Activated CD8-positive, alpha-beta memory T cell treated with anti-CD3 and anti-CD28 coated beads, Interleukin-2, amount 50 U/mL, for 1 hour (primary cell): ENCODE results near the gene CD74.
"Not testable (repeated sequence)": the region's sequence is repeated elsewhere in the genome, so short reads cannot be mapped to it uniquely, and the experiment has no call there.

ENCODE experiments used
- DNase-seq: peaks from one replicate; pipeline ENCODE4 v3.0.0-alpha.2; 2020; ENCODE audit errors: extremely low read depth

Gene CD74

DNA sequence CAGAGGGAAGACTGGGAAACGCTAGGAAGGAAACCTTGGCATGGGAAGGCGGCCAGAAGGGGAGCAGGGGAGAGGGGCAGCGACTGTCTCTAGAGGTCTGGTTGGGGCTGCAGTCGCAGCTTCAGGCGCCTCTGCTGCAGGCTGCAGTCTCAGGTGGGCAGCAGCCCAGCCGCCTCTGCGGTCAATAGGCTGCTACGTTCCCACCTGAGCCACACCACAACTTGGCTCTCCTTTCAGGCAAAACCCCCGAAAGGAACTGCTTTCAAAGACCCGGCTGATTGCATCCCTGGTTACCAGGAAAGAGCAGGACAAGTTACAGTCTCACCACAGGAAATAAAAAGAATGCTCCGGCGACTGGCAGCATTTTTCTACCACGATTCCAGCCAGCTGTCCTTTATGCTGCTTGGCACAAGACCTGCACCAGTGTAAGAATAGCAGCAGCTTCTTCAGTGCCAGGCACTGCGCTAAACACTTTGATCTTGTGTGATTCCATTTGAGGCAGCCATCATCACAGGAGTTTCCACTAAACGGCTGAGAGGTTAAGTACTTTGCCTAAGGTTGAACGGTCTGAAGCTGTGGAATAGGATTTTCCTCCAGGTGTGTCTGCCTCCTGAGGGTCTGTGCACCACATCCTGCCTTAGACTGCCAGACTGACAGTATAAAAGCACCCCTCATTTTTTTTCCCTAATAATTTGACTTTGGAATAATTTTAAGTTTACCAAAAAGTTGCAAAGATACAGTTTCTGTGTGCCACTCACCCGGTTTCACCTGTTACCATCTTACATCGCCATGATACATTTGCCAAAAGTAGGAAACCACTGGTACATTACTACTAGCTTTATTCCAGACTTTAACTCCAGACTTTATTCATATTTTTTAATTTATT, 29.3 kb upstream of the CD74 start:
- DNase-seq: no peak

DNA sequence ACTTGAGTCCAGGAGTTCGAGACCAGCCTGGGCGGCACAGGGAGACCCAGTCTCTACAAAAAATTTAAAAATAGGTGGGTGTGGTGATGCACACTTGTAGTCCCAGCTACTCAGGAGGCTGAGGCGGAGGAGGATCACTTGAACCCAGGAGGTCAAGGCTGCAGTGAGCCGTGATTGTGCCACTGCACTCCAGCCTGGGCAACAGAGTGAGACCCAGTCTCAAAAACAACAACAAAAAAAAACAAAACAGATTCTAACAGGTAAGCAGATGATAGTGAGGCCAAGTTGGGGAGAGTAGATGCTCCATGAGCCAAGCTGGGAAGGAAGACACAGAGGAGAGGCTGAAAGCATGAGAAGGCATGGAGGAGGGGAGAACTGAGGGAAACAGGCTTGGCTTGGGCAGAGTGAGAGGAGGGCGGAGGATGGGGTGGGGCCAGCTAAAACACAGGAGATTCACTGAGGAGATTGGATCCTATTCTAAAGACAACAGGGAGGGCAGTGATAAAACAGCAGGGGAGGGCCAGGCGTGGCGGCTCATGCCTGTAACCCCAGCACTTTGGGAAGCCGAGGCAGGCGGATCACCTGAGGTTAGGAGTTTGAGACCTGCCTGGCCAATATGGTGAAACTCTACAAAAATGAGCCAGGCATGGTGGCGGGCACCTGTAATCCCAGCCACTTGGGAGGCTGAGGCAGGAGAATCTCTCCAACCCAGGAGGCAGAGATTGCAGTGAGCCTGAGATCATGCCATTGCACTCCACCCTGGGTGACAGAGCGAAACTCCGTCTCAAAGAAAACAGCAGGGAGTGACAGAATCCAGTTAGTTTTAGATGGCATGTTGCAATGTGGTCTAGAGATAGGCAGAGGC, 28.5 kb upstream of the CD74 start:
- no peak for DNase-seq

DNA sequence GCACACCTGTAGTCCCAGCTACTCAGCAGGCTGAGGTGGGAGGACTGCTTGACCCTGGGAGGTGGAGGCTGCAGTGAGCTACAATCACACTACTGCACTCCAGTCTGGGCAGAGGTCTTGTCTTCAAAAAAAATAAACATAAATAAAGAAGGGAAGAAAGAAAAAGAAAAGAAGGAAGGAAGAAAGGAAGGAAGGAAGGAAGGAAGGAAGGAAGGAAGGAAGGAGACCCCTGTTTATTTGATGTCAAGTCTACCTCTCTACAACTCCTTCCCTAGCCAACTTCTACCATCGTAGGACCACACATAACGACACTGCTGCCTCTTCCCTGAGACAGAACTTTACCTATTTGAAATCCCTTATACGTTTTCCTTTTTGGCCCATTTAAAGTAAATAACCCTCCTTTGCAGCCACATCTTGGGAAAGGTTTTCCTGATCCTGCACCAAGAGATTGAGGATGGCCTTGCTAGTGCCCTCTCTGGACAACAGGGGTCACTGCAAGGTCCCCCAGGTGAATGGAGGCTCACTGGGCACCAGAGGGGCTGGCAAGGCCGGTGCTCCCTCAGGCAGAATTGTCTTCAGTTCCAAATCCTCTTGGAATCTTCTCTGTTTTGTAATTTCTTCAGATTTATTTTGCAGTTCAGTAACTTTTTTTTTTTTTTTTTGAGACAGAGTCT, 26.3 kb upstream of the CD74 start:
- no peak for DNase-seq

DNA sequence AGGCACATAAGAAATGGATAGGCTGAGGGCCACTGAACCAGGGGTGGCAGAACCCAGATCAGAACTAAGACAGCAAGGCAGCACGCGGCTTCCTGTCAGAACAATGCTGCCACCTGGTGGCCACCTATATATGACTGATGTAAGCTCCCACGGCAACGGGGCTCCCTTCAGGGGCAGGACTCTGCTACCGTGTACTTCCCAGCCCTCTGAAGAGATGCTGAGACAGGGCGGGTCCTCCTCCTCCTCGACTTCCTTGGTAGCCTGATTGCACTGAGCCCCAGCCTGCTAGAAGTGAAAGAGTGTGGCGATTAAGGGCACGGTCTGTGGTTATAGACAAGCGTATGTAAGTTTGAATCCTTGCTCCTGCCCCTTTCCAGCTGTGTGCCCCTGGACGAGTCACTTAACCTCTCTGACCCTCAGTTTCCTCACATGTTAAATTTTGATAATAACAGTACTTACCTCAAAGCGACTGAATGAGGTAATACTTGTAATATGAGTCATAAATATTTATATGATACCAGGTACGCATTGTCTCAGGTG, 23.5 kb upstream of the CD74 start:
- DNase-seq: peak; percentile 79

DNA sequence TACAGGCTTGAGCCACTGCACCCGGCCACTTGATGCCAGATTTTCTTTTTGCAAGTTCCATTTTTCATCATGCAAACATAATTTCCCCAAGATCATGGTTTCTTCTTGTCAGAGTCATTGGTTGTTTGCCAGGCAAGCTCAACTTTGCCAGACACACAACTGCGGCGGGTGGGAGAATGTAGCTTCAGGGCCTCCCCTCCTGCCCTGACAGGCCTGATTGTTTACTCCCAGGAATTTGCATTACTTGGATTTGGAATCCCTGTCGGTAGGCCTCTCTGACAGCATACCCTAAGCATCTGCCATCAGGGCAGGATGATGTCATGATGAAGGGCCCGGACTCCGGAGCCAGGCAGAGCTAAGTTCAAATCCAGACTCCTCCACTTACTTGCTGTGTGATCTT, 21.8 kb upstream of the CD74 start:
- DNase-seq: no peak

DNA sequence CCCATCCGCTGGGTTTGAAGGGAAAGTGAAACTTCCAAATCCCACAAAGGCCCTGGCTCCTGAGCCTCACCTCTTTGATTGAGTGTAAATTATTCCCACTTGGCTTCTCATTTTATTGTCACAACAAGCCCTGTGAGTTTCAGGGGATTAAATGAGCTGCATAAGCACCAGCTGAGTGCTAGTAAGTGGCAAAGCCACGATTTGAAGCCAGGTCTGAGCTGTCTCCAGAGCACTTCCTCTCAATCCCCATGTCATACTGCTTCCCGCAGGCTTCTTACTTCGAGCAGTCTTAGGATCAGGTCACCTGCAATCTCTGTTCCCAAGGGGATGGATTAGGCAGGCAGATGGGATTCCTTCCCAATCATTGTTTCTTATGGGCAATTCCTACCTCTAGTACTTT, 18.9 kb upstream of the CD74 start:
- no peak for DNase-seq

DNA sequence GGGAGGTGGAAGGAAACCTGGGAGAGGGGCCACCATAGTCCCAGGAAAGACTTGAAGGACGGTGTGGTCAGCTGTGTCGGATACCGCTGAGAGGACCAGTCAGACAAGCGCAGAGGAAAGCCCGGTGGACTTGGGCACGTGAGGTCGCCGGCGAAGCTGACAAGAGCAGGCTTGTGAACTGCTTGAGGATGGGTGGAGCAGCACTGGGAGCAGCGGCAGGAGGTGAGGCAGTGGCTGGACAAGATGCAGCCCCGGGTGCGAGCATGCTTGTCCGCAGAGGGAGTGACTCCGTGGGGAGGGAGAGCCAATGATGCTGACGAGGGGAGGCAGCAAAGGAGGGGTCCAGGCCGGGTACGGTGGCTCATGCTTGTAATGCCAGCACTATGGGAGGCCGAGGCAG, 18.3 kb upstream of the CD74 start:
- no peak for DNase-seq

DNA sequence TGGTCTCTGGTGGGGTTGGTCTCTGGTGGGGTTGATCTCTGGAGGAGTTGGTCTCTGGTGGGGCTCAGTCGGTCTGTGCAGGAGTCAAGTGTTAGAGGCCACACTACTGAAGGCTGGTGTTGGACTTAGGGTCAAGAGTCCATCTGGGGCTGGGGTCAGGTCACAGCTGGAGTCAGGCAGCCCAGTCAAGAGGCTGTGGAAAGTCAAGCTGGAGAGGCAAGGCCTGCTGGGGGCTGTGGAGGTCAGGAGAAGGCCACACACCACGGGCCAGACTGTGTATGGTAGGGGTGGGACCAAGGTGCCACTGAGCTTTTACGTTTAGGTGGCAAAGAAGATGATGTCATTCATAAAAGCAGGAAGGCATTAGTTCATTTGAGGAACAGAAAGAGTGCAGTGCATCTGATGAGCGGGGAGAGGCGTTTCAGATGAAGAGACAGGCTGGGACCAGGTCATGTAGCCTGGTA, 16.7 kb upstream of the CD74 start:
- no peak for DNase-seq

DNA sequence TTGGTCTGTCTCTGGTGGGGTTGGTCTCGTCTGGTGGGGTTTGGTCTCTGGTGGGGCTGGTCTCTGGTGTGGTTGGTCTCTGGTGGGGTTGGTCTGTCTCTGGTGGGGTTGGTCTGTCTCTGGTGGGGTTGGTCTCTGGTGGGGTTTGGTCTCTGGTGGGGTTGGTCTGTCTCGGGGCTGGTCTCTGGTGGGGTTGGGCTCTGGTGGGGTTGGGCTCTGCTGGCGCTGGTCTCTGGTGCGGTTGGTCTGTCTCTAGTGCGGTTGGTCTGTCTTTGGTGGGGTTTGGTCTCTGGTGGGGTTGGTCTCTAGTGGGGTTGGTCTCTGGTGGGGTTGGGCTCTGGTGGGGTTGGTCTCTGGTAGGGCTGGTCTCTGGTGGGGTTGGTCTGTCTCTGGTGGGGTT, 16.3 kb upstream of the CD74 start:
- no peak for DNase-seq

DNA sequence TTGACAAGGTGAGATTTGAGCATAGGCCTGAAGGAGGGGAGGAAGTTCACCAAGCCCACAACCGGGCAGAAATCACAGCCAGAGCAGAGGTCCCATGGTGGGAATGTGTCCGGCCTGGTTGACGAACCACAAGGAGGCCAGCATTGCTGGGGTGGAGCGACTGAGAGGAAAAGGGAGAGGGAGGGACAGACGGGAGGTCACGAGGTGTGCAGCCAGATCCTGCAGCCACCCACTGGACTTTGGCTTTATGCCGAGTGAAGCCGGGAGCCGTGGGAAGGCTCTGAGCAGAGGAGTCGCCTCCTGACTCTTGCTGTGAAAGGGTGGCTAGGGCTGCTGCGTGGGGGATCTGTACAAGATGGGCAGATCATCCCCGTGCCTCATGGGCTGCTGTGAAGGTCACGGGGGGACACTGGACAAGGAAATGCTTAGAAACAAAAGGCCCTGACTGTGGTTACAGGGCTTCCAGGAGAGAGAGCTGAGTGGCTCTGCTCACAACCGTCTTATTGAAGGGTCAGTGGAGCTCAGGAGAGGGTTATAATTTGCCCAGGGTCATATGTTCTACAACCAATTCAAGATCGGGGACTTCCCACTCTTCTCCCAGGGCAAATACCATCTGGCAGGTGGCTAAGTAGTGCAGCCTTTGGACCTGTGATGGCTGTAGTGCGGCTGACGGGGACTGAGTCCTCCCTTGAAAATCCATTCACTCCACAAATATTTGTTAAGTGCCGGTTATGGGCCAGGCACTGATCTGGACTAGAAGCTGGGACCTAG, 15.6 kb upstream of the CD74 start:
- DNase-seq: no peak

DNA sequence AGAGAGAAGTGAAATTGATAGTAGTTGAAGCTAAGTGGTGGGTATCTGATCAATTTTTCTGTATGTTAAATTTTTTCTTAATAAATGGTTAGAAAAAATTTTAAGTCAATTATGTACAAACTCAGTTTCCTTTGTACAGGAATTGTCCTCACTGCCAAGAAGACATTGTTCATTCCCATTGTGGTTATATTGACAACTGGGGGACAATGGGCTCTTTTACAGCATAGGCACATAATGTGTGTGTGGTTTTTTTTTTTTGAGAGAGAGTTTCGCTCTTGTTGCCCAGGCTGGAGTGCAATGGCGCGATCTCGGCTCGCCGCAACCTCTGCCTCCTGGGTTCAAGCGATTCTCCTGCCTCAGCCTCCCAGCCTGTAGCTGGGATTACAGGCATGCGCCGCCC, 13.5 kb upstream of the CD74 start:
- DNase-seq: not testable (repeated sequence)

DNA sequence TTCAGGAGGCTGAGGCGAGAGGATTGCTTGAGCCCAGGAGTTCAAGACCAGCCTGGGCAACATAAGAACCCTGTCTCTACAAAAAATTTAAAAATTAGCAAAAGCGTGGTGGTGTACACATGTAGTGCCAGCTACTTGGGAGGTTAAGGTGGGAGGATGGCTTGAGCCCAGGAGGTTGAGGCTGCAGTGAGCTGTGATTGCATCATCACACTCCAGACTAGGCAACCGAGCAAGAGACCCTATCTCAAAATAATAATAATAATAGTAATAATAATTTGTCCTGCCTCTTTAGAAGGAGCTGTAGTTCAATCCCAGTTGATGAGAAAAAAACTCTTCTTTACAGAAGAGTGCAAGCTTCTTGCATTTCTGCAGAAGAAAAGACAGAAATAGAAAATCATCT, 10.0 kb upstream of the CD74 start:
- DNase-seq: no peak

DNA sequence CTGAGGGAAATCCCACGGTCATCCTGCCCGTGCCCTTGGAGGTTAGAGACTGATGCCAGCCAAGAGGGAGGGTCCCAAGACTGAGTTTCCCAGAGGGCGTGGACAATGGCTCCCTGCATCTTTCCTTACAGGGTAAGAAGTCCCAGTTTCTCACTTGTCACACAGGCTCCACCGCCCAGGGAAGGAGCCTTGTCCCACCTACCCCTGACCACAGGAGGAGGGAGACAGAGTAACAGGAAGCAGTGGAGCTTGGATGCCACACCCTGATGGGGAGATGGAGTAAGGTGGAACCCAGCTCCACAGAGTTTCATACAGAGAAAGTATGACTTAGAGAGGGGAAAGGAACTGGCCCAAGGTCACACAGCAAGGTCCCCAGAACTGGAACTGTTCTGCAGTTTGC, 9.4 kb upstream of the CD74 start:
- DNase-seq: no peak

DNA sequence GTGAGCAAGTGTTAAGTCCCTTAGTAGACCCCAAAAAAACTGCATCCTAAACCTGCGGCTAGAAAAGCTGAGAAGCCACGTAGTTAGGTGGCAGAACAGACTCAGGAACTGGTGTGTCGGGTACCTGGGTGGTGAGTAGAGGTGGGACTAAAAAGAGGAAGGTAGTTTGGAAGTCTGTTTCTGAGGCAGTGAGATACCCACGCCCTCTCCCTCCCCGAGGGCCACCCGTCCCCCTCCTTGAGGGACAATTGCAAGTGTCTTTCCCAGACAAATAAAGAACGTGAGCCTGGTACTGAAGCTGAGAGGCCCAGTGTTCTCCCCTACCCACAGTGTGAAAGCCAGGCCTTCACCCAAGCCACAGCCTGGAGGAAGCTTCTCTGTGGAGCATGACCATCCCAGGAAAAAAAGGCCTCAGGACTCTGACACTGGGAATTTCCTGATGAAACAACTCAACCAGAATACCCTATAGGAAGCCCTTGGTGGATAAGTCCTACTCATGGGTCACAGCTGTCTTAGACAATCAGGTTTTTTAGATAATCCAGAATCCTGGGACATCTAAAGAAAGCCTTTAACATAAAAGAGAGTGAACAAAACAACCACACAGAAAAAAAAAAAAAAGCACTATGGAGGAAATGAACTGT, 7.0 kb upstream of the CD74 start:
- DNase-seq: no peak

DNA sequence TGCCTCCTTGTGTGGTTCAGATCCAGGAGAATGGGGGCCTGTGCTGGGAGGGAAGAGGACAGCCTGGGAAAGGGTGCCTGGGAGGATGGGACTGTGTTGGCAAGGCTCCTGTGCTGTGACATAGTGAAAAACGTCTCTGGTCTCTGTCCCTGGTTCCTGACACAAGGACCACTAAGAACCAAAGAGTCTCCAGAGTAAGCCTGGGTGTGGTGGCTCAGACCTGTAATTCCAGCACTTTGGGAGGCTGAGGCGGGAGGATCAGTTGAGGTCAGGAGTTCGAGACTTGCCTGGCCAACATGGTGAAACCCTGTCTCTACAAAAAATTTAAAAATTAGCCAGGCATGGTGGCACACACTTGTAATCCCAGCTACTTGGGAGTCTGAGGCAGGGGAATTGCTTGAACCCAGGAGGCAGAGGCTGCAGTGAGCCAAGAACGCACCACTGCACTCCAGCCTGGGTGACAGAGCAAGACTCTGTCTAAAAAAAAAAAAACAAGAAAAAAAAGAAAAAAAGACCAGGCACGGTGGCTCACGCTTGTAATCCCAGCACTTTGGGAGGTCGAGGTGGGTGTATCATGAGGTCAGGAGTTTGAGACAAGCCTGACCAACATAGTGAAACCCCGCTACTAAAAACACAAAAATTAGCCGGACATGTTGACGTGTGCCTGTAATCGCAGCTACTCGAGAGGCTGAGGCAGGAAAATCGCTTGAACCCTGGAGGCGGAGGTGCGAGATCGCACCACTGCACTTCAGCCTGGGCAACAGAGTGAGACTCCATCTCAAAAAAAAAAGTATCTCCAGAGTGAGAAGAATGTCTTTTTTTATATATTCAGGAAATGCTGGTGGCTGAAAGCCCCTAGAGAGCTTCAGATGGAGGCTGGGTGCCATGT, 1.4 kb upstream of the CD74 start:
- not testable (repeated sequence) for DNase-seq

DNA sequence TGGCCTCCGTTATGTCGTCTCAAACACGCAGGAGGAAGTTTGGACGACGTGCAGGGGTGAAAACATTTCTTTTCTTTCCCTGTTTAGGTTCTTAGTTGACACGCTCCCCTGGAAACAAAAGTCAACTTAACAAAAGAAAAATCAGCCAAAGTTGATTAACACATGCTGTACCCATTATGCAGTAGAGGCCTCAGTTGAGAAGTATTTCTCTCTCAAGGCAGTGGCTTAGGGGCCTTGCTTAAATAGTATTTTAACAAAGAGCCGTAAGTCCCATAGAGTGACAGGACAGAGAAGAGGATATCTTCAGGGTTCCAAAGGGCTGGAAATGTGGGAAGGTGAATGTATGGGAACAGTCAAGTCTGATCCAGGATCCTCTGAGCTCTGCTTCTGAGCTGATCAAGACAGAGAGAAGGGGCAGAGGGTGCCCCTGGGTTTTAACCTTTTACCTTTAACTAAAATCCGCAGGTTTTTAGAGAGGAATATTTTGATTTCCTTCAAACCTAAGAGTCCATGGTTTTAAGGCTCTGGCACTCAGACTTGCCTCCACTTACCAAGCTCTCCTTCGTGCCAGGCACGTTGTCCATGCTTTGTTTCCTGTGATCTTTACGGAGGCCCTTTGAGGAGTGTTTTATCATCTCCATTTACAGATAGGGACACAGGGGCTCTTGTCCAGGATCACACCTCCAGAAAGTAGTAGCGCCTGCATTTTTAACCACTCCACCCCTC, 629 bp upstream of the CD74 start:
- DNase-seq: no peak

DNA sequence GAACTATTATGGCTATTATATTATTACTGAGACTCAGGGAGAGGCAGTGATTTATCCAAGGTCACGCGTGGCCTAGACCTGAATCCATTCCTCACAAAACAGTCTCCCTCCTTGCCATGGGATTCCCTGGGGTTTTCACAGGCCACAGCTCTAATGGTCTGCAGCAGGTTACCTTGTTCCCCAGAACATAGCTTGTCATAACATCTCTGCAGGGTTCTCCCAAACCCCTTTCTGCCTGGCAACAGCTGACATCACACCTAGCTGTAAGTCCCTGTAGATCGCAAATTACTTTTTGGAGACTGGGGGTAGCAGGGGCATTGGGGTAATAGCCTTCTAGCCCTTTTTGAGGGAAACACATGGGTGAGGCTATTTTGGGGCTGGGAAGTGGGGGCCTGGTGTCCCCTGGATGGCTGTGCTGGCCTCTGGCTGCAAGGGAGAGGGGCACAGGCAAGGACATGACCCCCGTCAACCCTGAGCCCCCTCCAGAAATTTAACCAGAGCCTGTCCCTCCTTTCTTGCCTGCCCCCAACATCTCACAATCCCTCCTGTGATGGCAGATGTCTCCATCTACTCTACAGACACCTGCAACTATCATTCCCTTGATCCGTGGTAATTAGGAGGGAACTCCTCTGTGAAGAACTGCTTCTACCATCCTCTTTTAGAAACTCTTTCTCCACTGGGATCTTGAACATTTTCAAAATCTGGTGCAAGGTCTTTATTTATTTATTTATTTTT, 1.3 kb downstream of the CD74 start:
- peak; percentile 47 for DNase-seq

DNA sequence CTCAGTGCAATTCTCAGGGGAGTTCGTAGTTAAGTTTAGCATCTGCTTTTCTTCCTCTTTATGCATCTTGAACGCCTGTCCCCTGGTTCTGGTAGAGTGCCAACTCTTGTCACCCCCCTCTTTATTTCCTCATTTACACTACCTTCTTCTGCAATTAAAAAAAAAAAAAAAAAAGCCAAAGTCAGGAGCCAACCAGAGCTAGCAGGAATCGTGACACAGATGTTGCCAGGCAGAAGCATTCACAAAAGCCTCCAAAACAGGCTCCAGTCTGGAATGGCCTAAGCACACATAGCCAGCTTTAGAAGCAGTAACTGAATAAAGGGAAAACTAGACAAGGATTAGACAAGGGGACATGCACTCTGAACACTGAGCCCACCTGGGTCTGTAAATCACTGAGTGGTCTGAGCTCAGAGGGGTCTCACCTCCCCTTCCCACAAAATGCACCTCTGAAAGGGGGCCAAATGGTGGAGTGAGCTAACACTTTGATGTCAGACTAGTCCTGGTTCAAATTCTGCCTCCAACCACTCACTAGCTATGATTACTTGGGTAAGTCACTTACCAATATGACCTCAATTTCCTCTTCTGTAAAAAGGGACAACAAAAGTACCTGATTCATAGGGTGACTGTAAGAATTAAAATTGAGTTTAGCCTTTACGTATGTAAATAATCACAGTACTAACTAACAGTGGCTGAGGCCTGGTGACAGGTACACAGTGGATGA, 2.0 kb downstream of the CD74 start:
- no peak for DNase-seq
